Neuronal stem cell (in vitro differentiated cells): ENCODE data around the gene CKM.
"Not testable (repeated sequence)": the region's sequence is repeated elsewhere in the genome, so short reads cannot be mapped to it uniquely, and the experiment has no call there.

Experiments
- DNase-seq: peaks from one replicate; pipeline ENCODE4 v3.0.0-alpha.2; 2013; ENCODE audit warnings: low spot score
- H2AFZ ChIP-seq: one replicate; pipeline ENCODE4 v1.6.1; 2013; ENCODE audit warnings: mild to moderate bottlenecking, low read length, inconsistent platforms
- H2AK5ac ChIP-seq: 2 replicates; pipeline ENCODE4 v1.6.1; 2013; ENCODE audit warnings: low read depth, mild to moderate bottlenecking, inconsistent platforms, low read length, moderate library complexity, mixed read lengths
- H2BK120ac ChIP-seq: 2 replicates; pipeline ENCODE4 v1.6.1; 2013; ENCODE audit warnings: low read depth, mild to moderate bottlenecking, inconsistent platforms, low read length, moderate library complexity, mixed read lengths
- H2BK12ac ChIP-seq: one replicate; pipeline ENCODE4 v1.6.1; 2013; ENCODE audit warnings: low read length, inconsistent platforms
- H2BK15ac ChIP-seq: 2 replicates; pipeline ENCODE4 v1.6.1; 2013; ENCODE audit warnings: mild to moderate bottlenecking, low read length, inconsistent platforms, mixed read lengths
- H2BK5ac ChIP-seq: one replicate; pipeline ENCODE4 v1.6.1; 2013; ENCODE audit warnings: inconsistent platforms, mild to moderate bottlenecking, low read length, moderate library complexity
- H3K14ac ChIP-seq: one replicate; pipeline ENCODE4 v1.6.1; 2013; ENCODE audit warnings: low read length, inconsistent platforms
- H3K18ac ChIP-seq: 2 replicates; pipeline ENCODE4 v1.6.1; 2013; ENCODE audit warnings: low read length, inconsistent platforms
- H3K23ac ChIP-seq: 2 replicates; pipeline ENCODE4 v1.6.1; 2013; ENCODE audit warnings: low read depth, mild to moderate bottlenecking, mixed read lengths, low read length, inconsistent platforms; ENCODE audit not compliant: poor library complexity
- H3K27ac ChIP-seq: replicated peaks from 3 replicates; pipeline ENCODE4 v1.5.1; 2013; ENCODE audit warnings: low read length, inconsistent platforms
- H3K27me3 ChIP-seq, 3 experiments: 2 replicates each; pipeline ENCODE4 v1.6.1; 2013; ENCODE audit warnings: low read length in 3 of 3, mild to moderate bottlenecking in 2 of 3, inconsistent platforms in 1 of 3, low read depth in 1 of 3, mixed read lengths in 1 of 3, moderate library complexity in 1 of 3; ENCODE audit not compliant: control insufficient read depth in 3 of 3, insufficient read depth in 3 of 3
- H3K36me3 ChIP-seq, 2 donors: replicated peaks in 1 of 2; 2 replicates each; pipeline ENCODE4 v1.6.1; 2013; ENCODE audit warnings: low read length in 2 of 2; ENCODE audit not compliant: control insufficient read depth in 2 of 2, insufficient read depth in 2 of 2
- H3K4ac ChIP-seq: 2 replicates; pipeline ENCODE4 v1.6.1; 2013; ENCODE audit warnings: inconsistent platforms, mild to moderate bottlenecking, low read length, moderate library complexity
- H3K4me1 ChIP-seq, 2 donors: 1 replicate in 1 of 2; 2 replicates in 1 of 2; pipeline ENCODE4 v1.6.1; 2013; ENCODE audit warnings: low read length in 2 of 2, low read depth in 1 of 2; ENCODE audit not compliant: control insufficient read depth in 2 of 2, insufficient read depth in 1 of 2
- H3K4me2 ChIP-seq: one replicate; pipeline ENCODE4 v1.6.1; 2013; ENCODE audit warnings: mild to moderate bottlenecking, low read length, inconsistent platforms; ENCODE audit not compliant: insufficient read depth, poor library complexity, severe bottlenecking
- H3K4me3 ChIP-seq, 2 donors: 2 replicates each; pipeline ENCODE4 v1.5.1; 2013; ENCODE audit warnings: low read length in 2 of 2, mild to moderate bottlenecking in 2 of 2, inconsistent platforms in 1 of 2, moderate library complexity in 1 of 2
- H3K79me1 ChIP-seq: one replicate; pipeline ENCODE4 v1.6.1; 2013; ENCODE audit warnings: low read depth, mild to moderate bottlenecking, inconsistent platforms, low read length, moderate library complexity
- H3K9ac ChIP-seq: one replicate; pipeline ENCODE4 v1.6.1; 2013; ENCODE audit warnings: mild to moderate bottlenecking, low read depth, low read length, inconsistent platforms; ENCODE audit not compliant: poor library complexity
- H3K9me3 ChIP-seq, 2 donors: replicated peaks in 1 of 2; 2 replicates each; pipeline versions ENCODE3 to v1.6.1; 2013; ENCODE audit warnings: low read length in 2 of 2, mild to moderate bottlenecking in 2 of 2, inconsistent platforms in 1 of 2, low read depth in 1 of 2, mixed read lengths in 1 of 2, moderate library complexity in 1 of 2; ENCODE audit not compliant: control insufficient read depth in 2 of 2, insufficient read depth in 1 of 2
- H4K8ac ChIP-seq: one replicate; pipeline ENCODE4 v1.6.1; 2013; ENCODE audit warnings: low read depth, mild to moderate bottlenecking, inconsistent platforms, low read length, moderate library complexity
- H4K91ac ChIP-seq: one replicate; pipeline ENCODE4 v1.6.1; 2013; ENCODE audit warnings: low read length, low read depth, mild to moderate bottlenecking, inconsistent platforms; ENCODE audit not compliant: poor library complexity
- WGBS, 2 donors: extraction: QIAGEN DNeasy Blood & Tissue Kit; methylation state at CpG; one replicate each; pipeline ENCODE4 v1.1.7; 2013; ENCODE audit warnings: missing lambda C conversion rate in 2 of 2, mixed read lengths in 1 of 2; ENCODE audit not compliant: insufficient read length in 2 of 2, insufficient replicate concordance in 1 of 2; ENCODE audit errors: extremely low coverage in 2 of 2; 5-methylcytosine and 5-hydroxymethylcytosine counted together

CKM gene

GRCh38 chr19:45269939-45270338 lies 52.7 kb downstream of the CKM start:
- H3K23ac ChIP-seq, H3K27ac ChIP-seq, DNase-seq, H3K4ac ChIP-seq, H3K18ac ChIP-seq, H3K9ac ChIP-seq, H3K79me1 ChIP-seq, H4K8ac ChIP-seq, H3K4me2 ChIP-seq, H3K9me3 ChIP-seq, H3K27me3 ChIP-seq, H4K91ac ChIP-seq, H2BK12ac ChIP-seq, H2BK120ac ChIP-seq, H2AK5ac ChIP-seq, H2AFZ ChIP-seq, H3K4me1 ChIP-seq, H2BK15ac ChIP-seq, H3K14ac ChIP-seq, H2BK5ac ChIP-seq, H3K4me3 ChIP-seq: not testable (repeated sequence)
- peaks cover 36 to 83% of the 10 kb centered on the region in 2 donors for H3K36me3 ChIP-seq
- WGBS, 2 donors, result no CpG with 5 or more reads among the region's 13 CpGs

GRCh38 chr19:45267296-45267695 lies 55.4 kb downstream of the CKM start:
- no peak overlapping the region for H4K91ac ChIP-seq
- H2BK12ac ChIP-seq, result no peak overlapping the region
- H3K23ac ChIP-seq, result no peak overlapping the region
- no peak overlapping the region for H3K27ac ChIP-seq
- H2AK5ac ChIP-seq, result no peak overlapping the region
- H3K9ac ChIP-seq, result no peak overlapping the region
- no peak overlapping the region for H4K8ac ChIP-seq
- no peaks in the 10 kb centered on the region for H3K4me1 ChIP-seq
- no peak overlapping the region for H3K4me2 ChIP-seq
- no peak overlapping the region for H2BK15ac ChIP-seq
- no peak for DNase-seq
- no peak overlapping the region for H3K14ac ChIP-seq
- H2BK5ac ChIP-seq, result no peak overlapping the region
- H3K79me1 ChIP-seq, result peaks cover 3% of the 10 kb centered on the region
- H3K27me3 ChIP-seq, result no peaks in the 10 kb centered on the region
- H3K4me3 ChIP-seq, result peak overlapping the region in 1 of 2 donors; percentile 32
- no peak overlapping the region for H3K4ac ChIP-seq
- H2BK120ac ChIP-seq, result no peak overlapping the region
- peaks cover 26 to 73% of the 10 kb centered on the region in 2 donors for H3K36me3 ChIP-seq
- peaks cover 0 to 4% of the 10 kb centered on the region in 2 donors for H3K9me3 ChIP-seq
- no peak overlapping the region for H2AFZ ChIP-seq
- WGBS, 2 donors, result no CpG with 5 or more reads among the region's 12 CpGs
- no peak overlapping the region for H3K18ac ChIP-seq

GRCh38 chr19:45265375-45265774 lies 57.3 kb downstream of the CKM start:
- Histone ChIP-seq H3K36me3 (peaks cover 20 to 61% of the 10 kb centered on the region in 2 donors), H4K91ac (no peak overlapping the region), H2AFZ (no peak overlapping the region)

GRCh38 chr19:45264781-45265317 lies 57.8 kb downstream of the CKM start:
- Histone ChIP-seq H2AFZ (no peak overlapping the region), H3K79me1 (peaks cover 5% of the 10 kb centered on the region), H4K8ac (no peak overlapping the region), H2BK5ac (peak overlapping the region; percentile 24), H3K18ac (no peak overlapping the region), H4K91ac (peak overlapping the region; percentile 9), H2BK120ac (no peak overlapping the region), H3K4me3 (no peak overlapping the region), H3K9ac (peak overlapping the region; percentile 72), H3K9me3 (peaks cover 5% of the 10 kb centered on the region in 2 donors), H3K27me3 (no peaks in the 10 kb centered on the region), H2BK15ac (no peak overlapping the region), H3K4me2 (no peak overlapping the region), H3K27ac (no peak overlapping the region), H3K14ac (no peak overlapping the region), H3K36me3 (peaks cover 17 to 56% of the 10 kb centered on the region in 2 donors), H2AK5ac (peak overlapping the region; percentile 70), H3K23ac (peak overlapping the region; percentile 25), H2BK12ac (no peak overlapping the region), H3K4me1 (no peaks in the 10 kb centered on the region), H3K4ac (no peak overlapping the region)
- no CpG with 5 or more reads among the region's 19 CpGs for WGBS, 2 donors
- DNase-seq, result no peak

More at GRCh38 chr19:45265375-45265774, 57.3 kb downstream of the CKM start:
- no peak overlapping the region for H3K27ac ChIP-seq
- H3K23ac ChIP-seq, result no peak overlapping the region
- H2AK5ac ChIP-seq, result no peak overlapping the region
- no CpG with 5 or more reads among the region's 5 CpGs for WGBS, 2 donors
- H3K4me3 ChIP-seq, result no peak overlapping the region
- H2BK120ac ChIP-seq, result no peak overlapping the region
- peaks cover 5% of the 10 kb centered on the region in 2 donors for H3K9me3 ChIP-seq
- H3K9ac ChIP-seq, result peak overlapping the region; percentile 72
- H3K4me2 ChIP-seq, result no peak overlapping the region
- H3K18ac ChIP-seq, result peak overlapping the region; percentile 44
- no peak overlapping the region for H2BK15ac ChIP-seq
- no peak overlapping the region for H4K8ac ChIP-seq
- no peaks in the 10 kb centered on the region for H3K27me3 ChIP-seq
- no peak overlapping the region for H2BK12ac ChIP-seq
- no peak overlapping the region for H3K14ac ChIP-seq
- DNase-seq, result no peak
- H3K4me1 ChIP-seq, result no peaks in the 10 kb centered on the region
- H2BK5ac ChIP-seq, result no peak overlapping the region
- H3K79me1 ChIP-seq, result peaks cover 5% of the 10 kb centered on the region
- H3K4ac ChIP-seq, result no peak overlapping the region
